ENCODE measurements around the gene RRP15.

GRCh38 chr1:218352075-218352438 is 67.0 kb downstream of the RRP15 start:
- TF ChIP-seq CTCF (IDR thresholded peaks at IDR 0.05) (no peak), POLR2A (IDR thresholded peaks at IDR 0.05) (no peak), POLR2AphosphoS5 (IDR thresholded peaks at IDR 0.05) (no peak)
